Dendritic cell treated with granulocyte-macrophage colony-stimulating factor and Interleukin-4, amounts not matched to agents 40 ng/mL and 50 ng/mL, for 4 days (primary cell): ENCODE measurements around the gene ROBO1.
"Not testable (repeated sequence)": the region's sequence is repeated elsewhere in the genome, so short reads cannot be mapped to it uniquely, and the experiment has no call there.

Experiments used
- H3K27ac Mint-ChIP-seq: one replicate; pipeline ENCODE4 v1.8.0; 2022; ENCODE audit warnings: mild to moderate bottlenecking, mixed read lengths
- H3K27me3 Mint-ChIP-seq: one replicate; pipeline ENCODE4 v1.8.0; 2022; ENCODE audit warnings: mild to moderate bottlenecking, mixed read lengths
- H3K36me3 Mint-ChIP-seq: one replicate; pipeline ENCODE4 v1.8.0; 2022; ENCODE audit warnings: low read depth, mixed read lengths
- H3K4me1 Mint-ChIP-seq: one replicate; pipeline ENCODE4 v1.8.0; 2022; ENCODE audit warnings: low read depth, mixed read lengths
- H3K4me3 Mint-ChIP-seq: one replicate; pipeline ENCODE4 v1.8.0; 2022; ENCODE audit warnings: mild to moderate bottlenecking, moderate library complexity, mixed read lengths
- H3K9me3 Mint-ChIP-seq: one replicate; pipeline ENCODE4 v1.8.0; 2022; ENCODE audit warnings: mixed read lengths
- intact Hi-C: fragments of 100-400 bp; cut with micrococcal nuclease; formaldehyde crosslinking; loops from one replicate; pipeline ENCODE4 v1.15.0; 2022

Gene ROBO1

DNA sequence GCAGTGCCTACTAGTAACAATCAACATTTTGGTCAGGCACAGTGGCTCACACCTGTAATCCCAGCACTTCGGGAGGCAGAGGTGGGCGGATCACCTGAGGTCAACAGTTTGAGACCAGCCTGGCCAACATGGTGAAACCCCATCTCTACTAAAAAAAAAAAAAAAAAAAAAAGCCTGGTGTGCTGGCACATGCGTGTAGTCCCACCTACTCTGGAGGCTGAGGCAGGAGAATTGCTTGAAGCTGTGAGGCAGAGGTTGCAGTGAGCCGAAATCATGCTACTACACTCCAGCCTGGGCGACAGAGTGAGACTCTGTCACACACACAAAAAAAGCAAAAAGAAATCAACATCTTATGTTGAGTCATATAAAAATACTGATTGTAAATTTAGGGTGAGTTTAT, 1043.4 kb downstream of the ROBO1 start:
- intact Hi-C loops, H3K4me1 Mint-ChIP-seq, H3K9me3 Mint-ChIP-seq, H3K27me3 Mint-ChIP-seq, H3K4me3 Mint-ChIP-seq, H3K36me3 Mint-ChIP-seq, H3K27ac Mint-ChIP-seq: not testable (repeated sequence)

DNA sequence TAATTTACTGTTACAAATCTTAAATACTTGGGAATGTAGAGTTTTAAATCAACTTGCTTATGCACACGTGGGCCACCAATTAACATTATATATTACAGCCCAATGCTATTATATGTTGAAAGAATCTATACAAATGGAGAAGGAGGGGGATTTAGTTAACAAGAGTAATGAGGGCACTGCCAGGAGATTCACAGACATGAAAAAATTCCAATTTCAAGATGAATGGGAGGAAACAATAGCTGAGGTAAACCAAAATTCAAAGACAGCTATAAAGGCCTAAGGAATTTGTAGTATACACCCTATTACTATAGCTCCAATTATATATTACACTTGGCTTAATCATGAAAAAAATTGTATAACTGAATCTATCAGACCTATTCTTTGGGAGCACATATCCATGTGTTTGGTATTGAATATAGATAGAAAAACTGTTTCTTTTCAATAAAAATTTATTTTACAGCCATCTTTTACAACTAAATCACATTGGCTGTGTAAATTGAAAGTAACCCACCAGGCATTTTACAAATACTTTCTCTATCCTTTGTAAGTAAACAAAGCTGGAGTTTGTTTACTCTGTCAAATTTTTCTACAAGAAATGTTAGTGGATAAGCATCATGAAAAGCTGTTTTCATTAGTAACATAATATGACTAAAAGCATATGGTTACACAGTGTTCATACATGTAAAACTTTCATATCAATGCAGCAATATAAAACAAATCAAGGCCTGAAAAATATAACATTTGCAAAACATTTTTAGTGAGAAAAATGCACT, 1045.8 kb downstream of the ROBO1 start:
- no peak overlapping the region for H3K4me3 Mint-ChIP-seq
- no peak overlapping the region for H3K27ac Mint-ChIP-seq
- H3K9me3 Mint-ChIP-seq, result no peaks in the 10 kb centered on the region
- no peaks in the 10 kb centered on the region for H3K4me1 Mint-ChIP-seq
- no peaks in the 10 kb centered on the region for H3K27me3 Mint-ChIP-seq
- intact Hi-C loops, result no loop called here
- no peaks in the 10 kb centered on the region for H3K36me3 Mint-ChIP-seq

- no peaks in the 10 kb centered on the region for H3K4me1 Mint-ChIP-seq
- H3K27me3 Mint-ChIP-seq, result no peaks in the 10 kb centered on the region
- H3K36me3 Mint-ChIP-seq, result no peaks in the 10 kb centered on the region
- intact Hi-C loops, result no loop called here
- H3K9me3 Mint-ChIP-seq, result peaks cover 20% of the 10 kb centered on the region
- H3K27ac Mint-ChIP-seq, result no peak overlapping the region
- no peak overlapping the region for H3K4me3 Mint-ChIP-seq
Measured at GRCh38 chr3:78718707-78719106, 1049.1 kb downstream of the ROBO1 start.

- intact Hi-C loops, result no loop called here
- H3K36me3 Mint-ChIP-seq, result no peaks in the 10 kb centered on the region
- H3K27me3 Mint-ChIP-seq, result no peaks in the 10 kb centered on the region
- peaks cover 20% of the 10 kb centered on the region for H3K9me3 Mint-ChIP-seq
- no peaks in the 10 kb centered on the region for H3K4me1 Mint-ChIP-seq
- H3K27ac Mint-ChIP-seq, result no peak overlapping the region
- no peak overlapping the region for H3K4me3 Mint-ChIP-seq
Measured at GRCh38 chr3:78717041-78717440, 1050.8 kb downstream of the ROBO1 start.

DNA sequence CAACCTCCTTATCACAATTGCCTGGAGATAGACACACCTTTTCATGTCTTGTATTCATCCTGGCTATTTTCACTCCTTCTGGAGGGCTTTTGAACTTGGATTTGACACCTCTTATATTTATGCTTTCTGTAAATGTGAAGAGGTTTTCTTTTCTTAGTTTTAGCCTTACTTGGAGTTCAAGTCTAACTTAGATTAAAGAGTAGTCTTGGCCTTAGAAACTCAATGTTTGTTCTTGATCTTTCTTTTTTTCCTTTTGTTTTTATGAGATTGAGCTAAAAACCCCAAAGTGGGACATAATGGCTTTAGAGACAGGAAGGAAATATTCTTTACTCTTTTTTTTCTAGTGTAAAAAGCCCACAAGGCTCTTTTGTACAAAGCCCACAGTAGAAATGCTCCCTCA, 1054.9 kb downstream of the ROBO1 start:
- intact Hi-C loops, result no loop called here
- H3K9me3 Mint-ChIP-seq, result peaks cover 28% of the 10 kb centered on the region
- no peaks in the 10 kb centered on the region for H3K27me3 Mint-ChIP-seq
- no peaks in the 10 kb centered on the region for H3K36me3 Mint-ChIP-seq
- no peak overlapping the region for H3K4me3 Mint-ChIP-seq
- H3K4me1 Mint-ChIP-seq, result no peaks in the 10 kb centered on the region
- H3K27ac Mint-ChIP-seq, result no peak overlapping the region

GRCh38 chr3:78712270-78712669, 1055.5 kb downstream of the ROBO1 start:
- Mint-ChIP-seq H3K9me3 (peaks cover 28% of the 10 kb centered on the region), H3K27me3 (no peaks in the 10 kb centered on the region), H3K4me3 (no peak overlapping the region), H3K27ac (no peak overlapping the region), H3K36me3 (no peaks in the 10 kb centered on the region), H3K4me1 (no peaks in the 10 kb centered on the region)
- intact Hi-C loops, result no loop called here

- Mint-ChIP-seq H3K27ac (no peak overlapping the region), H3K27me3 (no peaks in the 10 kb centered on the region), H3K36me3 (no peaks in the 10 kb centered on the region), H3K4me1 (no peaks in the 10 kb centered on the region), H3K9me3 (peaks cover 8% of the 10 kb centered on the region), H3K4me3 (no peak overlapping the region)
- intact Hi-C loops, result no loop called here
Measured at GRCh38 chr3:78708565-78709073, 1059.2 kb downstream of the ROBO1 start.

- Mint-ChIP-seq H3K4me3 (no peak overlapping the region), H3K36me3 (no peaks in the 10 kb centered on the region), H3K4me1 (no peaks in the 10 kb centered on the region), H3K27ac (no peak overlapping the region), H3K27me3 (no peaks in the 10 kb centered on the region), H3K9me3 (peaks cover 8% of the 10 kb centered on the region)
- intact Hi-C loops, result no loop called here
Measured at GRCh38 chr3:78707609-78708008, 1060.2 kb downstream of the ROBO1 start.

DNA sequence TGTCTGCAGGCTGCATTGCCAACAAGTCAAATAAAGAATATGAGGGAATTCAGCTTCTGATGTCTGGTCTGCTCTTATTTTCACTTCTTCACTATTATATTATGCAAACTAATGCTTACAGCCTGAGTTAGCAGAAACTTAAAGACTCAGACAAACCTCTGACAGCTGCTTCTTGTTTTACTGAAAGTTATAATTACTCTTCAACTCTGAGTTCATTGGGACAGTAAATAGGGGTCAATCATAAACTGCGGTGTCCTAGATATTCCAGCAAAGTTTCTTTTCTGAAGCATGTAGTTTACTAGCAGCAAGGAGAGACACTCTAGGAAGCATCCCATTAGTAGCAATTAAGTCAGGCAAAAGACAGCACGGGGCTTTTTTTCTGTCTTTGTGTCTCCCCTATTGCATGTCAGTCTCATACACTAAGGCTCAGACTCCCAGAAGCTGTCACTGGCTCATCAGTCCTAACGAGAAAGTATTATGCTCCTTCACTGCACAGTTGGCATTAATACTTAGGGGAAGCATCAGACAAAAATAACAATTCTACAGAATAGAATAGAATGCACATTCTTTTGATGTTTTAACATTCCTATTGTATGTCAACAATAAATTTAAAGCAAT, 1060.8 kb downstream of the ROBO1 start:
- no peak overlapping the region for H3K4me3 Mint-ChIP-seq
- H3K27me3 Mint-ChIP-seq, result no peaks in the 10 kb centered on the region
- no peak overlapping the region for H3K27ac Mint-ChIP-seq
- no peaks in the 10 kb centered on the region for H3K36me3 Mint-ChIP-seq
- intact Hi-C loops, result no loop called here
- H3K4me1 Mint-ChIP-seq, result no peaks in the 10 kb centered on the region
- peaks cover 8% of the 10 kb centered on the region for H3K9me3 Mint-ChIP-seq

DNA sequence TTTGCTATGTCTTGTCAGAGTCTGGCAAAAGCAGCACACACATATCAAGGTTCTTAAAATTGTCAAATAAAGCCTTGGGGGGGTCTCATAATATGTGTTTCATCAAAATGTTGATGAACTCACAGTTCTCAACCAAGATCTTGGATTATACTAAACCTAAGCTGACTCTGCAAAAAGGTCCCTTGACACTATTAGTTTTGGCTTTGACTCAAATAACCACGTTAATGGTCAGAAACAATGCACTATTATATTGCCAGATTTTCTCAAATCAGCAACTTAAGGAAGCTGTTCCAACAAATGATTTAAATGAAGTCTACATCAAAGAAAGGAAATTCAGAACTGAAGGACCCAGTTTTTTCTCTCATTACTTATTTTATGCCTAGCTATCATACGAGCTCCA, 1063.9 kb downstream of the ROBO1 start:
- intact Hi-C loops, result no loop called here
- Mint-ChIP-seq H3K36me3 (no peaks in the 10 kb centered on the region), H3K27ac (no peak overlapping the region), H3K27me3 (no peaks in the 10 kb centered on the region), H3K4me3 (no peak overlapping the region), H3K9me3 (no peaks in the 10 kb centered on the region), H3K4me1 (no peaks in the 10 kb centered on the region)

- intact Hi-C loops, result no loop called here
- no peaks in the 10 kb centered on the region for H3K27me3 Mint-ChIP-seq
- no peaks in the 10 kb centered on the region for H3K36me3 Mint-ChIP-seq
- no peak overlapping the region for H3K4me3 Mint-ChIP-seq
- no peaks in the 10 kb centered on the region for H3K4me1 Mint-ChIP-seq
- H3K9me3 Mint-ChIP-seq, result no peaks in the 10 kb centered on the region
- H3K27ac Mint-ChIP-seq, result no peak overlapping the region
Measured at GRCh38 chr3:78701537-78701936, 1066.3 kb downstream of the ROBO1 start.

DNA sequence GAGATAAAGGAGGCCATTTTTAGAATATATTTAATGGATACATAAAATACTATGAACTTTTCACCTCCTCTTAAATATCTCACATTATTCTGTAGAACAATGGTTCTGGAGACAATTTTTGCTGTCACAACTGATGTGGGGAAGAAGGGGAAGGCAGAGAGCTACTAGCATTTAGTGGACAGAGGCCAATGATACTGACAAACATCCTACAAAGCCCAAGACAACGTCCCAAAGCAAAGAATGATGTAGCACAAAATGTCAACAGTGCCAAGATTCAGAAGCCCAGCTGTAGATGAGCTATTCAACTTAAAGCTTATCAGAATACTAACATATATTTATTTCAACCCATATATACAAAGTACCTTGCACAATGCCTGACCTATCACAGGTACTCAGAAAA, 1069.4 kb downstream of the ROBO1 start:
- no peaks in the 10 kb centered on the region for H3K36me3 Mint-ChIP-seq
- H3K27ac Mint-ChIP-seq, result no peak overlapping the region
- no peak overlapping the region for H3K4me3 Mint-ChIP-seq
- H3K9me3 Mint-ChIP-seq, result no peaks in the 10 kb centered on the region
- no peaks in the 10 kb centered on the region for H3K27me3 Mint-ChIP-seq
- no peaks in the 10 kb centered on the region for H3K4me1 Mint-ChIP-seq
- intact Hi-C loops, result no loop called here

GRCh38 chr3:78697426-78697825, 1070.4 kb downstream of the ROBO1 start:
- Mint-ChIP-seq H3K27ac (no peak overlapping the region), H3K36me3 (no peaks in the 10 kb centered on the region), H3K4me3 (no peak overlapping the region), H3K27me3 (no peaks in the 10 kb centered on the region), H3K9me3 (no peaks in the 10 kb centered on the region), H3K4me1 (no peaks in the 10 kb centered on the region)
- intact Hi-C loops, result no loop called here

DNA sequence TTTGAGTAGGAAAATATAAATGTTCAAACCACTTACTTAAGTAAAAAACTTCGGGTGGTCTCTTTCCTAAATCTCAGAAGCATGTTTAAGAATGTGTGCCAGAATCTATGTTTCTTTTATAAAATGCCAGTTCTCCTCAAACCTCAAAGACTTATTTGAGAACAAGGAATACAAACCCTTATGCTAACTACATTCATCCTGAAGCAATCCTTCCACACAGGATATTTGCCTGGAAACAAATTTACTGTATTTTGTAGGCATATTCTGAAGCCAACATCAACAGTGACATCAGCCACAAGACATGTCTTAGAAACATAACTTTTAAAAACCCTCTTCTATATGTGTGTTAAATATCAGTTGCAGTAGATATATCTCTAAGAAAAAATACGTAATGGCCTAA, 1077.0 kb downstream of the ROBO1 start:
- H3K36me3 Mint-ChIP-seq, result no peaks in the 10 kb centered on the region
- H3K4me1 Mint-ChIP-seq, result no peaks in the 10 kb centered on the region
- no peak overlapping the region for H3K4me3 Mint-ChIP-seq
- no peaks in the 10 kb centered on the region for H3K9me3 Mint-ChIP-seq
- H3K27me3 Mint-ChIP-seq, result no peaks in the 10 kb centered on the region
- no peak overlapping the region for H3K27ac Mint-ChIP-seq
- intact Hi-C loops, result no loop called here

DNA sequence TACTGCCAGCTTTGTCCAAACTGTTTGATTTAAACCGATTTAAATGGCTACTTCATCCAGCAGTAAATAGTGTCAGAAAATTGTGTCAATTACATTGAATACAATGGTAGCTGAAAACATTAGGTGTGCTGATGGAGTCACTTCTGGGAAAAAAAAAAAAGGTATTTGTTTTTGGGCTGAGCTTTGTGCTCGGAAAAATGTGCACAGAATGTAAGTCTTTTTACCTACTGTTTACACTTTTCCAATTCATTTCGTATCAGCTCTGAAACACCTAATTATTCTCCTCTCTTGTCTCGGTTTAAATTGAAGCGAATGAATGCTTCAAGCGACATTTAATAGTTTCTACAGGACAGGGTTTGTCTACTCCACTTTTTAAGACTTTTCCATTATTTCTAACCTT, 1078.4 kb downstream of the ROBO1 start:
- intact Hi-C loops, result no loop called here
- no peaks in the 10 kb centered on the region for H3K4me1 Mint-ChIP-seq

More for the DNA sequence above, 1078.4 kb downstream of the ROBO1 start:
- no peak overlapping the region for H3K27ac Mint-ChIP-seq
- H3K9me3 Mint-ChIP-seq, result no peaks in the 10 kb centered on the region
- H3K4me3 Mint-ChIP-seq, result no peak overlapping the region
- H3K27me3 Mint-ChIP-seq, result no peaks in the 10 kb centered on the region
- H3K36me3 Mint-ChIP-seq, result no peaks in the 10 kb centered on the region
